ENCODE data around the gene MT1X. TPM values are rescaled to one million over a fixed set of nuclear protein-coding genes. Genes with fewer than 3 reads are reported as not detected.

The MT1X gene
- total RNA-seq, 1 experiment from 2014 or later, result 74.3 TPM

- Histone ChIP-seq H3K36me3 (ENCODE audit: insufficient read depth, low read length, poor library complexity, severe bottlenecking) (no peaks in the 10 kb centered on the region), H3K27ac (ENCODE audit: low read depth, low read length, poor library complexity, severe bottlenecking) (no peak overlapping the region), H3K4me3 (ENCODE audit: low read depth, low read length, poor library complexity, severe bottlenecking) (no peak overlapping the region), H3K9me3 (ENCODE audit: low read depth, low read length, poor library complexity, severe bottlenecking) (no peaks in the 10 kb centered on the region), H3K4me1 (ENCODE audit: insufficient read depth, low read length, poor library complexity, severe bottlenecking) (no peaks in the 10 kb centered on the region), H3K27me3 (replicated peaks; ENCODE audit: insufficient read depth, low read depth, low read length, poor library complexity) (peaks cover 3% of the 10 kb centered on the region)
- ChIA-PET POLR2A (ENCODE audit: low non-redundant PET) (no interaction called here), CTCF (interaction anchor here (0.7 kb wide), 1 partner anchor 37 kb away, joined by 8 read pairs; no protein-coding TSS in a partner anchor)
- no peak for DNase-seq (ENCODE audit: low spot score)
- intact Hi-C loops (cut with micrococcal nuclease; ENCODE audit: unreplicated experiment), result no loop called here
- BruUV-seq (replicated peaks), result no TSS peak
- TF ChIP-seq EZH2 (IDR thresholded peaks at IDR 0.05; ENCODE audit: borderline replicate concordance, low read depth, low read length, poor library complexity, severe bottlenecking) (no peak), CTCF (conservative IDR thresholded peaks at IDR 0.05; ENCODE audit: low read depth, low read length) (no peak)
These were observed 29.7 kb upstream of the MT1X start for GRCh38 chr16:56652600-56652999.

GRCh38 chr16:56653218-56653617 lies 29.1 kb upstream of the MT1X start:
- Histone ChIP-seq H3K36me3 (ENCODE audit: insufficient read depth, low read length, poor library complexity, severe bottlenecking) (no peaks in the 10 kb centered on the region), H3K27me3 (replicated peaks; ENCODE audit: insufficient read depth, low read depth, low read length, poor library complexity) (peaks cover 2% of the 10 kb centered on the region), H3K27ac (ENCODE audit: low read depth, low read length, poor library complexity, severe bottlenecking) (no peak overlapping the region), H3K4me1 (ENCODE audit: insufficient read depth, low read length, poor library complexity, severe bottlenecking) (no peaks in the 10 kb centered on the region), H3K9me3 (ENCODE audit: low read depth, low read length, poor library complexity, severe bottlenecking) (no peaks in the 10 kb centered on the region), H3K4me3 (ENCODE audit: low read depth, low read length, poor library complexity, severe bottlenecking) (no peak overlapping the region)
- TF ChIP-seq EZH2 (IDR thresholded peaks at IDR 0.05; ENCODE audit: borderline replicate concordance, low read depth, low read length, poor library complexity, severe bottlenecking) (no peak), CTCF (conservative IDR thresholded peaks at IDR 0.05; ENCODE audit: low read depth, low read length) (no peak)
- POLR2A ChIA-PET (ENCODE audit: low non-redundant PET), result no interaction called here
- intact Hi-C loops (cut with micrococcal nuclease; ENCODE audit: unreplicated experiment), result no loop called here
- BruUV-seq (replicated peaks), result no TSS peak
- CTCF ChIA-PET, result interaction anchor here (0.7 kb wide), 1 partner anchor 36 kb away, joined by 8 read pairs; no protein-coding TSS in a partner anchor
- no peak for DNase-seq (ENCODE audit: low spot score)

- H3K9me3 ChIP-seq (ENCODE audit: low read depth, low read length, poor library complexity, severe bottlenecking), result no peaks in the 10 kb centered on the region
- H3K27me3 ChIP-seq (replicated peaks; ENCODE audit: insufficient read depth, low read depth, low read length, poor library complexity), result peaks cover 6% of the 10 kb centered on the region
- TF ChIP-seq EZH2 (IDR thresholded peaks at IDR 0.05; ENCODE audit: borderline replicate concordance, low read depth, low read length, poor library complexity, severe bottlenecking) (no peak), CTCF (conservative IDR thresholded peaks at IDR 0.05; ENCODE audit: low read depth, low read length) (no peak)
- peak; percentile 78 for DNase-seq (ENCODE audit: low spot score)
- intact Hi-C loops (cut with micrococcal nuclease; ENCODE audit: unreplicated experiment), result no loop called here
- H3K4me3 ChIP-seq (ENCODE audit: low read depth, low read length, poor library complexity, severe bottlenecking), result peak within 1 kb of the TSS; percentile 66
- no peaks in the 10 kb centered on the region for H3K4me1 ChIP-seq (ENCODE audit: insufficient read depth, low read length, poor library complexity, severe bottlenecking)
- H3K36me3 ChIP-seq (ENCODE audit: insufficient read depth, low read length, poor library complexity, severe bottlenecking), result no peaks in the 10 kb centered on the region
- CTCF ChIA-PET, result interaction anchor here (0.6 to 0.8 kb wide), 3 partner anchors 44 to 456 kb away, joined by 3 to 5 read pairs (median 4); no protein-coding TSS in a partner anchor
- no TSS peak for BruUV-seq (replicated peaks)
- POLR2A ChIA-PET (ENCODE audit: low non-redundant PET), result no interaction called here
- H3K27ac ChIP-seq (ENCODE audit: low read depth, low read length, poor library complexity, severe bottlenecking), result peak within 1 kb of the TSS; percentile 53
These were observed 24.5 kb upstream of the MT1X start, which contains the start of gene MT1F for GRCh38 chr16:56657555-56658326. TSS of gene MT1F (plus strand) at chr16:56657959. CDS start at chr16:56658059, 100 bp downstream.
